HG03354 (cell line): ENCODE results near the gene PARL.
"Not testable (repeated sequence)": the region's sequence is repeated elsewhere in the genome, so short reads cannot be mapped to it uniquely, and the experiment has no call there.

Experiments
- ATAC-seq: cut with Tn5 transposase; IDR thresholded peaks from one replicate; pipeline ENCODE4 v1.9.1; 2021; ENCODE audit warnings: mild to moderate bottlenecking; ENCODE audit not compliant: unreplicated experiment, poor library complexity, severe bottlenecking

The PARL gene

DNA sequence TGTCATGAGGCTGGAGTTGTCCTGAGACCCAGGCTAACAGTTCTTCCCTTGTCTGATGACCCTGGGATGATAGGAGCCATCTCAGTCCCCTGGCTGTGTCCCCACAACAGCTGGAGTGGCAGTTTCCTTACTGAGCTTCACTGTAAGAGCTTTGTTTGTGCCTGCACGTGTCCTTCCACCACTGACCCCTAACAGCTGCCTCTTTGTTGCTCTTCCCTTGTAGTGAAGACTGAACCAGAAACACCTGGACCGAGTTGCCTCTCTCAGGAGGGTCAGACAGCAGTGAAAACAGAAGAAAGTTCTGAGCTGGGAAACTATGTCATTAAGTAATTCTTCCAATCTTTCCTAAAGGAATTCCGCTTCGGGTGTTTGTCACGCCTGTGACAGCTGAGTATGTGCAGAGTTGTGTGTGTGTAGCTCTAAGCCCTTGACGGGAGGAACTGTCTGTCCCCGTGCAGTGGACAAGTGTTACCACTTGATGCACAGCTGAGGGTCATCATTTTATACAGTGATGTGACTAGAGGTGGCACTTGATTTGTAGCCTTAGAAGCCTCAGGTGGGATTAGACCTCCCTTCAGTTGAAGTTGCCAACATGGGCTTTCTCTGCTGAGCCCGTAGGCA lies 84.3 kb downstream of the PARL start:
- no peak for ATAC-seq

GRCh38 chr3:183799461-183799860 lies 85.2 kb downstream of the PARL start:
- no peak for ATAC-seq

GRCh38 chr3:183797996-183798395 lies 86.7 kb downstream of the PARL start:
- no peak for ATAC-seq

DNA sequence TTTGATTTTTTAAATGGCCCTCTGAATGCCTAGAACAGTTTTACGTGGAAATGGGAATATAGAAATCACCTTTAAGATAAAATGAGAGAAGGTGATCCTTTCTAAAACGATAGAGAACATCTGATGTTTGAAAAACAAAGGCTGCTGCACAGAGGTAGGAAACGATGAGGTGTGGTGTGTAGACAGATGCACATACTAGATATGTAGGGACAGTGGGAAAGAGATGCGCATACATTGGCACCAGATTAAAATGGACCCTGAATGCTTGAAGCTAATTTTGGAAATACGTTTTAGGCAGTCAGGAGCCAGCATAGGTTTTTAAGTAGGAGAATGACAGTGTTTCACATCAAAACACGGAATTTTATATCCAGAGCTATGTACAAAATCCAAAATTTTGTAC lies 88.3 kb downstream of the PARL start:
- ATAC-seq: no peak

DNA sequence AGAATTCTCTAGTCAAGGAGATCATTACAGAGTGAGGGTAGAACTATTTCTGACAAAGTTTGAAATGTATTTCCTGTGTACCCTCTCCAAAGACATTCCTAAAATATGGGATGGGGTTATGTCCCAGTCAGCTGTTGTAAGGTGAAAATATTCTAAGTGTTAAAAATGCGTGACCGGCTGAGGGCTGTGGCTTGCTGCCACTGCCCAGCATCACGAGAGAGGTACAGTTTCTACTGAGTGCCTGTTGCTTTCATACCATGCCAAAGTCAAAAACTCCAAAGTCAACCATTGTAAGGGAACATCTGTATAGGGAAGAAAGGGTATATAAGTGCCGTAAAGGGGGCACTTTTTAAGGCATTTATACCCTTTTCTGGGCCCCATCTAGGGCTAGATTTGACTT lies 90.2 kb downstream of the PARL start:
- no peak for ATAC-seq

GRCh38 chr3:183792976-183793375 lies 91.7 kb downstream of the PARL start:
- ATAC-seq: no peak

DNA sequence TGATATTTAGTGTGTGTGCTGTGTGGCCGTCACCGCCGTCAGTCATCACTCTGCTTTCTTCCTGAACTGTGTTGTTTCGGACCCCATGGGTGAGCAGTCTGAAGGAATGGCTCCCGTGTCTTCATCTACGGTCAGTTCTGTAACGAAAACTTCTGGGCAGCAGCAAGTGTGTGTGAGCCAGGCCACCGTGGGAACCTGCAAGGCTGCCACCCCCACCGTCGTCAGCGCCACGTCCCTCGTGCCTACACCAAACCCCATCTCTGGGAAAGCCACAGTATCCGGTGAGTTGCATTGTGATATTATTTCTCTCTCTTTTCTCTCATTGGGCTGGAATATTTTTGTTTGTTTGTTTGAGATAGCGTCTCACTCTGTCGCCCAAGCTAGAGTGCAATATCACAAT lies 94.0 kb downstream of the PARL start:
- no peak for ATAC-seq

GRCh38 chr3:183789826-183790225 lies 94.9 kb downstream of the PARL start:
- ATAC-seq: no peak

GRCh38 chr3:183784503-183784902 lies 100.2 kb downstream of the PARL start:
- ATAC-seq: not testable (repeated sequence)

DNA sequence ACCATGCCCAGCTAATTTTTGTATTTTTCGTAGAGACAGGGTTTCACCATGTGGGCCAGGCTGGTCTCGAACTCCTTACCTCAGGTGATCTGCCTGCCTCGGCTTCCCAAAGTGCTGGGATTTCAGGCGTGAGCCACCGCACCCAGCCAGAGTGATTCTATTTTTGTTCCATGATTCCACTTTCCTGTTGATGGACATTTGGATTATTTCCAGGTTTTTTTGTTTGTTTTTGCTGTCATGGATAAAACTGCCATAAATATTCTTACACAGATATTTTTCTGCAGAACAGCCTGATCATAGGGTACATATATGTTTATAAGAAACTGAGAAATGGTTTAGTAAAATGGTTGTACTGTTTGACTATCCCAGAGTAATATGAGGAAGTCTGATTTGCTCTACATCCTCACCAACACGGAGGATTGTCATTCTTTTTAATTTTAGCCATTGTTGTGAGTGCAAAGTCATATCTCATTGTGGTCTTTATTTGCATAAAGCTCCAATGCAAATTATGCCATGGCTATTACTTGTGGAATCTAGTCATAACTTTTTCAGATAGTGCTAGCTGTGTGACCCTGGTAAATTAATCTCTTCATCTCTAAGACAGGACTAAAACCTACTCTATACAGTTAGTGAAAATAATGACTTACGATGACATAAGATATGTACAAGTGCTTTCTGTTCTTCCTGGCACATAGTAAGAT lies 102.0 kb downstream of the PARL start:
- ATAC-seq: no peak

- no peak for ATAC-seq
Measured at GRCh38 chr3:183781246-183781645, 103.4 kb downstream of the PARL start.

DNA sequence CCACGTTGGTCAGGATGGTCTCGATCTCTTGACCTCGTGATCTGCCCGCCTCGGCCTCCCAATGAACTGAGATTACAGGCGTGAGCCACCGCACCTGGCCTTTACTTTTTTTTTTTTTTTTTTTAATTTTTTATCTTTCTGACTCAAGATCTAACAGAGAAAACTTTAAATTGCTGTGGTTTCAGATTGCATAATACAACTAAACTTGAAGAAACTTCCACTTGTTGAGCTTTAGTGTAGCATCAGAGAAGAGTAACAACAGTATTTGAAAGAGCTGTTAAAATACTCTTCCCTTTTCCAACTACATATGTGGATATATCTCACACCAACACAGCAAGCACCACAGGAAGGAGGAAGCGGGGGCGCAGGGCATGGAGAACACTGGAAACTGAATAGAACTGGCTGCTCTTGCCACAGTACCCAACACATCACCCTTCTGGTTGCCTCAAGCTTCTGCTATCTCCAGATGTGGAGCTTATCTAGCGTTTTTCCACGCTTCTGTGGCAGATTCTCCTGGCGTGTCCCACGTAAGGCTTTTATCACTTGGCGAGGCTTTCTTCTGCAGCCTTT lies 104.7 kb downstream of the PARL start:
- ATAC-seq: no peak
